ENCODE measurements around the gene PLK3. TPM values are rescaled to one million over a fixed set of nuclear protein-coding genes. Genes with fewer than 3 reads are reported as not detected.
A peak's percentile ranks its signal among the peaks of the same experiment; 100 is the strongest.

The PLK3 gene
- total RNA-seq, 2 experiments from 2014 or later = 8.8 to 10.1 TPM

- intact Hi-C loops (cut with micrococcal nuclease; ENCODE audit: unreplicated experiment) = no loop called here
- H3K36me3 ChIP-seq (ENCODE audit: insufficient read depth, low read length) = peaks cover 15% of the 10 kb centered on the region
- no peak overlapping the region for H2AFZ ChIP-seq (ENCODE audit: low read length)
- H3K4me1 ChIP-seq (ENCODE audit: insufficient read depth, low read length, poor library complexity, severe bottlenecking) = peaks cover 57% of the 10 kb centered on the region
- POLR2A ChIA-PET = interaction anchor here (0.5 to 0.6 kb wide), 2 partner anchors 28 to 497 kb away, joined by 3 to 4 read pairs; no protein-coding TSS in a partner anchor
- no peaks in the 10 kb centered on the region for H3K9me3 ChIP-seq (ENCODE audit: low read length)
- no peak overlapping the region for H3K4me2 ChIP-seq (ENCODE audit: low read length)
- no peaks in the 10 kb centered on the region for H3K9me2 ChIP-seq (ENCODE audit: insufficient read depth, low read length)
- no peak overlapping the region for H3K27ac ChIP-seq (ENCODE audit: low read depth, low read length, poor library complexity, severe bottlenecking)
- H4K20me1 ChIP-seq (ENCODE audit: insufficient read depth, low read length) = no peaks in the 10 kb centered on the region
- TF ChIP-seq CTCF (conservative IDR thresholded peaks at IDR 0.05; ENCODE audit: low read length) (no peak), EZH2phosphoT487 (IDR thresholded peaks at IDR 0.05; ENCODE audit: borderline replicate concordance, low read depth, low read length) (no peak)
- no peak overlapping the region for H3K4me3 ChIP-seq (ENCODE audit: low read depth, low read length, poor library complexity, severe bottlenecking)
- CTCF ChIA-PET (ENCODE audit: unreplicated experiment) = no interaction called here
- no peak for DNase-seq (ENCODE audit: low spot score)
- BruUV-seq (replicated peaks) = no TSS peak
- H3K79me2 ChIP-seq (ENCODE audit: insufficient read depth, low read depth, low read length) = no peaks in the 10 kb centered on the region
These were observed 6.0 kb downstream of the PLK3 start for GRCh38 chr1:44806025-44806703.

- Histone ChIP-seq H2AFZ (ENCODE audit: low read length) (peak within 1 kb of the TSS; percentile 11; the same call in 1 of the 2 replicates), H3K36me3 (ENCODE audit: insufficient read depth, low read length) (peaks cover 15% of the 10 kb centered on the region), H4K20me1 (ENCODE audit: insufficient read depth, low read length) (no peaks in the 10 kb centered on the region), H3K9me2 (ENCODE audit: insufficient read depth, low read length) (no peaks in the 10 kb centered on the region), H3K79me2 (ENCODE audit: insufficient read depth, low read depth, low read length) (no peaks in the 10 kb centered on the region), H3K27ac (ENCODE audit: low read depth, low read length, poor library complexity, severe bottlenecking) (peak within 1 kb of the TSS; percentile 74), H3K4me2 (ENCODE audit: low read length) (peak within 1 kb of the TSS; percentile 57), H3K4me3 (ENCODE audit: low read depth, low read length, poor library complexity, severe bottlenecking) (no peak within 1 kb of the TSS), H3K9me3 (ENCODE audit: low read length) (no peaks in the 10 kb centered on the region), H3K4me1 (ENCODE audit: insufficient read depth, low read length, poor library complexity, severe bottlenecking) (peaks cover 51% of the 10 kb centered on the region)
- DNase-seq (ENCODE audit: low spot score) = no peak
- intact Hi-C loops (cut with micrococcal nuclease; ENCODE audit: unreplicated experiment) = no loop called here
- no peak for TF ChIP-seq EZH2phosphoT487 (IDR thresholded peaks at IDR 0.05; ENCODE audit: borderline replicate concordance, low read depth, low read length)
- no peak for TF ChIP-seq CTCF (conservative IDR thresholded peaks at IDR 0.05; ENCODE audit: low read length)
- ChIA-PET POLR2A (no interaction called here), CTCF (ENCODE audit: unreplicated experiment) (no interaction called here)
- no TSS peak for BruUV-seq (replicated peaks)
These were observed 6.7 kb downstream of the PLK3 start, which contains the start of gene DYNLT4 for GRCh38 chr1:44806704-44807363. DYNLT4 (minus strand) TSS chr1:44807351; CDS start chr1:44806668, 683 bp downstream.
